Measurements from ENCODE around the gene MED12L. TPM values are rescaled to one million over a fixed set of nuclear protein-coding genes. Genes with fewer than 3 reads are reported as not detected.

Gene MED12L
- total RNA-seq, 4 donors from 2014 or later, result 0.08 to 1.5 (median 0.19) TPM

GRCh38 chr3:151327571-151328198 is 242.2 kb downstream of the MED12L start:
- Histone ChIP-seq H3K27ac (peak overlapping the region in 3 of 4 donors; percentile 39 to 58 (median 53)), H3K36me3 (no peaks in the 10 kb centered on the region), H3K4me3 (peak overlapping the region in 1 of 4 donors; percentile 48), H3K9me3 (no peaks in the 10 kb centered on the region), H3K27me3 (no peaks in the 10 kb centered on the region), H3K4me1 (peaks cover 4 to 18% (median 5%) of the 10 kb centered on the region in 3 donors)
- DNase-seq, result no peak
- TF ChIP-seq, protein P1, sequence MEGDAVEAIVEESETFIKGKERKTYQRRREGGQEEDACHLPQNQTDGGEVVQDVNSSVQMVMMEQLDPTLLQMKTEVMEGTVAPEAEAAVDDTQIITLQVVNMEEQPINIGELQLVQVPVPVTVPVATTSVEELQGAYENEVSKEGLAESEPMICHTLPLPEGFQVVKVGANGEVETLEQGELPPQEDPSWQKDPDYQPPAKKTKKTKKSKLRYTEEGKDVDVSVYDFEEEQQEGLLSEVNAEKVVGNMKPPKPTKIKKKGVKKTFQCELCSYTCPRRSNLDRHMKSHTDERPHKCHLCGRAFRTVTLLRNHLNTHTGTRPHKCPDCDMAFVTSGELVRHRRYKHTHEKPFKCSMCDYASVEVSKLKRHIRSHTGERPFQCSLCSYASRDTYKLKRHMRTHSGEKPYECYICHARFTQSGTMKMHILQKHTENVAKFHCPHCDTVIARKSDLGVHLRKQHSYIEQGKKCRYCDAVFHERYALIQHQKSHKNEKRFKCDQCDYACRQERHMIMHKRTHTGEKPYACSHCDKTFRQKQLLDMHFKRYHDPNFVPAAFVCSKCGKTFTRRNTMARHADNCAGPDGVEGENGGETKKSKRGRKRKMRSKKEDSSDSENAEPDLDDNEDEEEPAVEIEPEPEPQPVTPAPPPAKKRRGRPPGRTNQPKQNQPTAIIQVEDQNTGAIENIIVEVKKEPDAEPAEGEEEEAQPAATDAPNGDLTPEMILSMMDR (IDR thresholded peaks at IDR 0.05), result peak; percentile 17 to 72 (median 44)
- TF ChIP-seq POLR2A (IDR thresholded peaks at IDR 0.05), result no peak
- 4 to 9% methylated on average over 3 of the region's 3 CpGs for WGBS, 2 donors
- intact Hi-C loops (cut with DNase I), result no loop called here

GRCh38 chr3:151328298-151328995 is 243.0 kb downstream of the MED12L start:
- Histone ChIP-seq H3K9me3 (no peaks in the 10 kb centered on the region), H3K4me1 (peaks cover 4 to 18% (median 5%) of the 10 kb centered on the region in 3 donors), H3K36me3 (no peaks in the 10 kb centered on the region), H3K4me3 (peak overlapping the region in 3 of 4 donors; percentile 26 to 48 (median 26)), H3K27me3 (no peaks in the 10 kb centered on the region), H3K27ac (peak overlapping the region in 3 of 4 donors; percentile 39 to 58 (median 53))
- TF ChIP-seq, protein P1 (IDR thresholded peaks at IDR 0.05), result peak in 2 of 6 experiments; percentile 5 to 48
- no peak for TF ChIP-seq POLR2A (IDR thresholded peaks at IDR 0.05)
- intact Hi-C loops (cut with DNase I), result no loop called here
- DNase-seq, result no peak
- WGBS, 2 donors, result 22 to 33% methylated on average over 10 of the region's 10 CpGs

- H3K27me3 ChIP-seq, result no peaks in the 10 kb centered on the region
- TF ChIP-seq POLR2A (IDR thresholded peaks at IDR 0.05), result no peak
- TF ChIP-seq, protein P1 (IDR thresholded peaks at IDR 0.05), result no peak
- DNase-seq, result no peak
- no peaks in the 10 kb centered on the region for H3K9me3 ChIP-seq
- 85 to 91% methylated on average over 1 of the region's 1 CpG for WGBS, 2 donors
- no peaks in the 10 kb centered on the region for H3K36me3 ChIP-seq
- H3K4me3 ChIP-seq, result peak within 1 kb of the TSS in 3 of 4 donors; percentile 26 to 48 (median 26)
- H3K4me1 ChIP-seq, result peaks cover 4 to 18% (median 5%) of the 10 kb centered on the region in 3 donors
- H3K27ac ChIP-seq, result peak within 1 kb of the TSS in 3 of 4 donors; percentile 39 to 58 (median 53)
- intact Hi-C loops (cut with DNase I), result no loop called here
Measured at GRCh38 chr3:151329363-151329762, 243.9 kb downstream of the MED12L start, which contains the start of gene P2RY13. P2RY13 (minus strand) TSS chr3:151329549; CDS start chr3:151329528, 21 bp downstream.

DNA sequence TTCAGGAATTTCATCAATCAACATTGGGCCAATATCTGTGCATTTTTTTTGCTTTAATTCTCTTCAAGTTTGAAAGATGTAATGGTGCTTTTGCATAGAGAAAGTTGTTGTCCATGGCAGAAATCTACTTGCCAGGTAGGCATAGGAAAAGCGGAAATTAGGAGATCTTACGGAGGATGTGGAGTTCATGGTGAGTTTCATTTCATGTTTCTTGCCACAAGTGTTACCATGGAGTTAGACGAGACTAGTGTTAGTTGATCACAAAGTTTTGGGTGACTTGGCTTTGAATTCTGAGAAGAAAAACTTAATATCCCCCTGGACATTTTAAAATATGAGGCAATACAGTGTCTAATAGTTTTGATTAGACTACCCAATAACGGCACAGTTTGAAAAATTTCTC is 244.9 kb downstream of the MED12L start:
- intact Hi-C loops (cut with DNase I), result no loop called here
- H3K27ac ChIP-seq, result no peak overlapping the region
- H3K36me3 ChIP-seq, result no peaks in the 10 kb centered on the region
- H3K9me3 ChIP-seq, result no peaks in the 10 kb centered on the region
- TF ChIP-seq, protein P1 (IDR thresholded peaks at IDR 0.05), result no peak
- TF ChIP-seq POLR2A (IDR thresholded peaks at IDR 0.05), result no peak
- no peak overlapping the region for H3K4me3 ChIP-seq
- H3K4me1 ChIP-seq, result peaks cover 4 to 18% (median 5%) of the 10 kb centered on the region in 3 donors
- H3K27me3 ChIP-seq, result no peaks in the 10 kb centered on the region
- WGBS, 2 donors, result 70 to 82% methylated on average over 4 of the region's 4 CpGs
- no peak for DNase-seq

DNA sequence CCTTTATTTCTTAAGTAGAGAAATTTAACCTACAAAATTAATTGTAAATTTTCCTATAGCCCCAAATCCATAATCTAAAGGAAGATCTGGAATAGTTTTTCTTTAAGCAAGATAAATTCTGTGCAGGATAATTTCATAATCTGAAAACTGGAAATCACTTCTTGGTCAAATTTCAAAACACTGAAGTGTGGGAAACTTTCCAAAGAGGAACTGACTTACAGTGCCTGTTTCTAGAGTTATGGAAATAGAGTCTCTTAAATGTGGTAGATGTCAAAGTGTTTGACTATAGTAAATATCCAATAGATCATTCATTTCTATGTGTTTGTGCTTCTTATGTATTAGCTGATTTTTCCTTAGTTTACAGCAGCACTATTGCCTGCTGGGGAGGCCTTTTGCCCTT is 245.4 kb downstream of the MED12L start:
- no peak overlapping the region for H3K4me3 ChIP-seq
- H3K9me3 ChIP-seq, result no peaks in the 10 kb centered on the region
- H3K4me1 ChIP-seq, result peaks cover 4 to 18% (median 5%) of the 10 kb centered on the region in 3 donors
- intact Hi-C loops (cut with DNase I), result no loop called here
- no peak for DNase-seq
- no peak overlapping the region for H3K27ac ChIP-seq
- TF ChIP-seq, protein P1 (IDR thresholded peaks at IDR 0.05), result no peak
- TF ChIP-seq POLR2A (IDR thresholded peaks at IDR 0.05), result no peak
- no peaks in the 10 kb centered on the region for H3K27me3 ChIP-seq
- H3K36me3 ChIP-seq, result no peaks in the 10 kb centered on the region

All from esophagus squamous epithelium (tissue), 5 donors.